Measurements from ENCODE around the gene PASD1.

PASD1 gene

DNA sequence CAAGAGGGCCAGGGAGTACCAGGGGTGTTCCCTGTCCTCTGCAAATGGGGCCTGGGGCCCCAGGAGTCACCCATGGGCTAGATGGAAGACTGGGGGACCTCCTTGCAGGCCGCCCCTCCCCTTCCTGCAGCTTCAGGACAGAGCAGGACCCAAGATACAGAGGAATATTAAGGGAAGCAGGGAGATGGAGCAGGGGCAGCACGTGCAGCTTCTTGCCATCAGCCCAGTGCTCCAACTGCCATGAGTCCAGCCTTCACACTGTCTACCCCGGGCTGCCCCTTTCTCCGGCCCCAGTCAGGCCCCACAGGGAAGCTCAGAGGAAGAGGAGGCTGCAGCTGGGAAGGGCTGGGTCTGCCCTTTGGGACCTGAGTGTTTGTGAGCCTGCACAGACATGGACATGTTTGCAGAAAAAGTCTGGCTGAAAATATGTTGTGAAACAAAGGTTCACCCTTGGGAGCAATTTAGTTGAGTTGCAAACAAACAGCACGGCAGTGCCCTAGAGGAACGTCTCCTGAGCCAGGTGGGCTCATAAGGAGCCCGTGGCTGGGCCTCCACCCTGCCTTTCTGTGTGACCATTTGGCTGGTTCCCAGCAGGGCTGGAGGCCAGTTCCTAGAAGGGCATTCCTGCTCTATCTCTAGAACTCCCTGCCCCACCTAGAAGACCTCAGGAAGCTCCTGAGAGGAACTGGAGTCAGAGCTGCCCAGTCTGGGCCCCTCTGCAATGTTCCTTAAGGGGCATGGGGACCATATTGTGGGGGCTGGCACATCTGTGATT, 161.3 kb downstream of the PASD1 start:
- Mint-ChIP-seq H3K27ac (no peak overlapping the region), H3K4me1 (no peaks in the 10 kb centered on the region), H3K36me3 (ENCODE audit: low read depth) (no peaks in the 10 kb centered on the region), H3K9me3 (no peaks in the 10 kb centered on the region), H3K4me3 (no peak overlapping the region), H3K27me3 (no peaks in the 10 kb centered on the region)
- DNase-seq (no peak), ATAC-seq (no peak)

DNA sequence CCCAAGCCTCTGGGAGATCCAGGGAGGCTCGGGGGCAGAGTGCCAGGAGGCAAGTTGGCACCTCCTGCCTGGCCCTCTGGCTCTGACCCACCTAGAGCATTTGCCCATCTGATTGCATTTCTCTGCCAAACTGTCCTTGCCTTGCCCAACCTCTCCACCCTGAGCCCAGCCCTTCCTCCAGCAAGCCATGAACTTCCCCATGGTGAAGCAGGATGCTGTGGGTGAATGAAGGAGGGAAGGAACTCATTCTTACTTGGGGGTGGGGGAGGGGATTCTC, 161.8 kb downstream of the PASD1 start:
- ATAC-seq (no peak), DNase-seq (no peak)
- Mint-ChIP-seq H3K9me3 (no peaks in the 10 kb centered on the region), H3K4me1 (no peaks in the 10 kb centered on the region), H3K4me3 (no peak overlapping the region), H3K27me3 (no peaks in the 10 kb centered on the region), H3K27ac (no peak overlapping the region), H3K36me3 (ENCODE audit: low read depth) (no peaks in the 10 kb centered on the region)
